AG09319 (cell line): ENCODE results near the gene VAV2.

Source experiments
- DNase-seq: peaks from one replicate; pipeline ENCODE4 v3.0.0-alpha.2; 2010; ENCODE audit warnings: low read depth; ENCODE audit errors: extremely low read depth
- CTCF ChIP-seq: IDR thresholded peaks from 2 replicates; pipeline ENCODE4 v1.5.1; 2011; ENCODE audit warnings: low read depth, mild to moderate bottlenecking, inconsistent platforms, low read length, moderate library complexity

VAV2 gene

GRCh38 chr9:133977421-133978201 is 14.5 kb downstream of the VAV2 start:
- TF ChIP-seq CTCF = no peak
- DNase-seq = no peak

GRCh38 chr9:133976887-133977286 is 15.2 kb downstream of the VAV2 start:
- no peak for TF ChIP-seq CTCF
- DNase-seq = no peak

- DNase-seq = no peak
These were observed 15.8 kb downstream of the VAV2 start for GRCh38 chr9:133976191-133976861.

GRCh38 chr9:133975511-133975910 is 16.6 kb downstream of the VAV2 start:
- TF ChIP-seq CTCF = no peak
- DNase-seq = no peak

More at GRCh38 chr9:133976191-133976861, 15.8 kb downstream of the VAV2 start:
- TF ChIP-seq CTCF = no peak

- no peak for TF ChIP-seq CTCF
- DNase-seq = no peak
These were observed 17.3 kb downstream of the VAV2 start for GRCh38 chr9:133974631-133975341.

GRCh38 chr9:133973791-133974630 is 18.1 kb downstream of the VAV2 start:
- no peak for TF ChIP-seq CTCF
- DNase-seq = no peak
